ENCODE measurements around the gene CHRNA4. TPM values are rescaled to one million over a fixed set of nuclear protein-coding genes. Genes with fewer than 3 reads are reported as not detected.

The CHRNA4 gene
- polyA plus RNA-seq, 1 donor (not counting 4 experiments of a cell fraction or from before 2014, with no cell fraction given): not detected

DNA sequence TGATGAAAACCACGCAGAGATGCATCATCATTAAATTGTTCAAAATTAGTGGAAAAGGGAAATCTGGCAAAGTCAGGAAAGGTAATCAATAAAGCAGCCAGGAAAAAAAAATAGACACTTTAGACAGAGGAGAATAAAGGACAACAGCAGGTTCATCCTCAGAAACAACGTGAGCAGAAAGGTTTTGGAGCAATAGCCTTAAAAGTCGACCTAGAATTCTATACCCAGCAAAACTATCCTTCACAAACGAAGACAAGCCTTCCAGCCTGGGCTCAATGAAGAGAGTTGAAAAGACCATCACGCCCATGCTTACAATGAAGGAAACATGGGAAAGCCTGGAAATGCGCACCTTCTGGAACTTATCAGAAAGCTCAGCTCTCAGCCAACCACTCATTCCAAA lies 24.7 kb upstream of the CHRNA4 start:
- dilution Hi-C loops (cut with MboI; ENCODE audit: extremely low pct_ligation_motif_present, low sequenced_read_pairs): no loop called here
- no peaks in the 10 kb centered on the region for H3K9me1 ChIP-seq (ENCODE audit: control insufficient read depth, extremely low read depth, insufficient read depth, low read length)
- H3K9me3 ChIP-seq (ENCODE audit: control insufficient read depth, low read depth, low read length): peaks cover 11% of the 10 kb centered on the region
- DNase-seq (ENCODE audit: low read depth, low spot score) (no peak), FAIRE-seq (no peak)
- no peak overlapping the region for H3K4me2 ChIP-seq (ENCODE audit: control insufficient read depth, extremely low read depth, insufficient read depth, low read depth, low read length)
- H3K4me3 ChIP-seq (ENCODE audit: control insufficient read depth in 2 of 3, extremely low read depth in 1 of 3, insufficient read depth in 2 of 3, low read depth in 1 of 3, low read length in 3 of 3): no peak overlapping the region
- no peaks in the 10 kb centered on the region for H3K4me1 ChIP-seq (ENCODE audit: control insufficient read depth, extremely low read depth, insufficient read depth, low read length)
- H3K27ac ChIP-seq (ENCODE audit: control insufficient read depth, insufficient read depth, low read length): no peak overlapping the region
- H4K20me1 ChIP-seq (ENCODE audit: control insufficient read depth, extremely low read depth, insufficient read depth, low read length): no peaks in the 10 kb centered on the region
- no peak overlapping the region for H3K9ac ChIP-seq (ENCODE audit: control insufficient read depth, extremely low read depth, insufficient read depth, low read length)
- no peak for TF ChIP-seq EZH2 (IDR thresholded peaks at IDR 0.05; ENCODE audit: low read length)
- TF ChIP-seq, protein P1, sequence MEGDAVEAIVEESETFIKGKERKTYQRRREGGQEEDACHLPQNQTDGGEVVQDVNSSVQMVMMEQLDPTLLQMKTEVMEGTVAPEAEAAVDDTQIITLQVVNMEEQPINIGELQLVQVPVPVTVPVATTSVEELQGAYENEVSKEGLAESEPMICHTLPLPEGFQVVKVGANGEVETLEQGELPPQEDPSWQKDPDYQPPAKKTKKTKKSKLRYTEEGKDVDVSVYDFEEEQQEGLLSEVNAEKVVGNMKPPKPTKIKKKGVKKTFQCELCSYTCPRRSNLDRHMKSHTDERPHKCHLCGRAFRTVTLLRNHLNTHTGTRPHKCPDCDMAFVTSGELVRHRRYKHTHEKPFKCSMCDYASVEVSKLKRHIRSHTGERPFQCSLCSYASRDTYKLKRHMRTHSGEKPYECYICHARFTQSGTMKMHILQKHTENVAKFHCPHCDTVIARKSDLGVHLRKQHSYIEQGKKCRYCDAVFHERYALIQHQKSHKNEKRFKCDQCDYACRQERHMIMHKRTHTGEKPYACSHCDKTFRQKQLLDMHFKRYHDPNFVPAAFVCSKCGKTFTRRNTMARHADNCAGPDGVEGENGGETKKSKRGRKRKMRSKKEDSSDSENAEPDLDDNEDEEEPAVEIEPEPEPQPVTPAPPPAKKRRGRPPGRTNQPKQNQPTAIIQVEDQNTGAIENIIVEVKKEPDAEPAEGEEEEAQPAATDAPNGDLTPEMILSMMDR (optimal IDR thresholded peaks at IDR 0.05 in 1 of 3, IDR thresholded peaks at IDR 0.05 in 1 of 3, conservative IDR thresholded peaks at IDR 0.05 in 1 of 3; ENCODE audit: extremely low read depth in 1 of 3, insufficient read depth in 2 of 3, low read length in 3 of 3): no peak
- H3K36me3 ChIP-seq (ENCODE audit: control insufficient read depth in 2 of 2, extremely low read depth in 1 of 2, insufficient read depth in 2 of 2, low read length in 2 of 2): no peaks in the 10 kb centered on the region
- no peaks in the 10 kb centered on the region for H3K79me2 ChIP-seq (ENCODE audit: control insufficient read depth, insufficient read depth, low read length)
- no peak overlapping the region for H2AFZ ChIP-seq (ENCODE audit: control insufficient read depth, low read length)
- H3K27me3 ChIP-seq (ENCODE audit: control insufficient read depth, extremely low read depth, insufficient read depth, low read length): no peaks in the 10 kb centered on the region

DNA sequence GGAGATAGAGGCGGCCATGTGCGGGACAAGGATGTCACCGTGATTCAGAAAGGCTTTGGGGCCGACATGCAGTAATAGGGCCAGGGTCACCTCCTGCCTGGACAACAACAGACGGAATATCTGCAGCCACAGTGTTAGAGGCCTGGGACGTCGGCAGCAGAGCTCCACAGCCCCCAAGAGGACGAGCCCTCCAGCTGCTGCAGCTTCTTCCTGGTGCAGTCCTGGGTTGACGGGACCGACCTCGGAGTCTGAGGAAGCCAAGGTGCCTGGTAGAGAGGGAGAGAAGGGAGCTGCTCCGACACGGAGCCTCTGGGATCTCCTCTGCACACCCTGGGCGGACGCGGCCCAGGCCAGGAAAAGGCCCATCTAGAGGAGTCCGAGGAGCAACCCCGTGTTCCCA lies 23.2 kb upstream of the CHRNA4 start:
- Histone ChIP-seq H3K27me3 (ENCODE audit: control insufficient read depth, extremely low read depth, insufficient read depth, low read length) (no peaks in the 10 kb centered on the region), H3K4me1 (ENCODE audit: control insufficient read depth, extremely low read depth, insufficient read depth, low read length) (no peaks in the 10 kb centered on the region), H3K4me2 (ENCODE audit: control insufficient read depth, extremely low read depth, insufficient read depth, low read depth, low read length) (no peak overlapping the region), H3K9me3 (ENCODE audit: control insufficient read depth, low read depth, low read length) (peaks cover 11% of the 10 kb centered on the region), H3K9ac (ENCODE audit: control insufficient read depth, extremely low read depth, insufficient read depth, low read length) (no peak overlapping the region), H3K36me3 (ENCODE audit: control insufficient read depth in 2 of 2, extremely low read depth in 1 of 2, insufficient read depth in 2 of 2, low read length in 2 of 2) (no peaks in the 10 kb centered on the region), H3K79me2 (ENCODE audit: control insufficient read depth, insufficient read depth, low read length) (no peaks in the 10 kb centered on the region), H3K27ac (ENCODE audit: control insufficient read depth, insufficient read depth, low read length) (no peak overlapping the region), H4K20me1 (ENCODE audit: control insufficient read depth, extremely low read depth, insufficient read depth, low read length) (no peaks in the 10 kb centered on the region), H2AFZ (ENCODE audit: control insufficient read depth, low read length) (no peak overlapping the region), H3K4me3 (ENCODE audit: control insufficient read depth in 2 of 3, extremely low read depth in 1 of 3, insufficient read depth in 2 of 3, low read depth in 1 of 3, low read length in 3 of 3) (no peak overlapping the region), H3K9me1 (ENCODE audit: control insufficient read depth, extremely low read depth, insufficient read depth, low read length) (no peaks in the 10 kb centered on the region)
- dilution Hi-C loops (cut with MboI; ENCODE audit: extremely low pct_ligation_motif_present, low sequenced_read_pairs): no loop called here
- DNase-seq (ENCODE audit: low read depth, low spot score) (no peak), FAIRE-seq (no peak)
- TF ChIP-seq, protein P1 (optimal IDR thresholded peaks at IDR 0.05 in 1 of 3, IDR thresholded peaks at IDR 0.05 in 1 of 3, conservative IDR thresholded peaks at IDR 0.05 in 1 of 3; ENCODE audit: extremely low read depth in 1 of 3, insufficient read depth in 2 of 3, low read length in 3 of 3): no peak
- TF ChIP-seq EZH2 (IDR thresholded peaks at IDR 0.05; ENCODE audit: low read length): no peak
